ENCODE results near the gene PARD3B.

DNA sequence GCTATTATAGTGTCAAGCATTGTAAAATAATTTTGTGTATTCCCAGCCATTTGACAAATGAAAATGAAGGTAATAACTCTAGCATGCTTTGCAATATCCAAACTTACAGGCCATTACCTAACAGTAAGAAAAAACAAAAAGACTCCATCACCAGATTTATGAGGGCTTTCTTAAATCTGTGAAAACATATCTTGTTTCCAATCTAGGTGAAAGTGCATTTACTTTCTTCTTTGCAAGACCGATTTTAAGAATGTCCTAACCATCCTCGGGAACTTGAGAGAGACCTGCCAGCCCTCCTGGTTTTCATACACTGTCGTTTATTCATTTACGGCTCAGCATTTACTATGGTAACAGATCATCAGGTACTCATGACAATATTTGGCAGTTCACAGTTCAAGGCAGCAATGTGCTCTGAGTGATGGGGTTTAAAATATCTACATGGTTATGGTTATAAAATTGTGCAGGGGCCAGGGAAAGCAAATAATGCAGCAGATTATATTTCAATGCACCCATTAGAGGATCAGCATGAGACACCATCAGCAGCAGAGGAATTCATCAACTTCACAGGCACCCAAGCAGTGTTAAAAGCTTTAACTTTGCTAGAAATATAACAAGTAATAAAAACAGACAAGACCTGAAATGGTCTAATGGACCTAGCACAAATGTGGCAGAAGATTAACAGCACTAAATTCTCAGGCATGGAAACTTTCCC, 34.4 kb upstream of the PARD3B start:
- TF ChIP-seq, protein P1, sequence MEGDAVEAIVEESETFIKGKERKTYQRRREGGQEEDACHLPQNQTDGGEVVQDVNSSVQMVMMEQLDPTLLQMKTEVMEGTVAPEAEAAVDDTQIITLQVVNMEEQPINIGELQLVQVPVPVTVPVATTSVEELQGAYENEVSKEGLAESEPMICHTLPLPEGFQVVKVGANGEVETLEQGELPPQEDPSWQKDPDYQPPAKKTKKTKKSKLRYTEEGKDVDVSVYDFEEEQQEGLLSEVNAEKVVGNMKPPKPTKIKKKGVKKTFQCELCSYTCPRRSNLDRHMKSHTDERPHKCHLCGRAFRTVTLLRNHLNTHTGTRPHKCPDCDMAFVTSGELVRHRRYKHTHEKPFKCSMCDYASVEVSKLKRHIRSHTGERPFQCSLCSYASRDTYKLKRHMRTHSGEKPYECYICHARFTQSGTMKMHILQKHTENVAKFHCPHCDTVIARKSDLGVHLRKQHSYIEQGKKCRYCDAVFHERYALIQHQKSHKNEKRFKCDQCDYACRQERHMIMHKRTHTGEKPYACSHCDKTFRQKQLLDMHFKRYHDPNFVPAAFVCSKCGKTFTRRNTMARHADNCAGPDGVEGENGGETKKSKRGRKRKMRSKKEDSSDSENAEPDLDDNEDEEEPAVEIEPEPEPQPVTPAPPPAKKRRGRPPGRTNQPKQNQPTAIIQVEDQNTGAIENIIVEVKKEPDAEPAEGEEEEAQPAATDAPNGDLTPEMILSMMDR (IDR thresholded peaks at IDR 0.05) = no peak
- no peak for TF ChIP-seq POLR2A (IDR thresholded peaks at IDR 0.05)
